Stimulated activated CD8-positive, alpha-beta memory T cell treated with anti-CD3 and anti-CD28 coated beads, Interleukin-4, amount 100 ng/mL, for 1 hour (primary cell): ENCODE data around the gene CDCP1.
"Not testable (repeated sequence)": the region's sequence is repeated elsewhere in the genome, so short reads cannot be mapped to it uniquely, and the experiment has no call there.

Source experiments
- DNase-seq, 2 donors: peaks; one replicate each; pipeline ENCODE4 v3.0.0-alpha.2; 2020; ENCODE audit warnings: low read depth in 2 of 2, low spot score in 1 of 2

Gene CDCP1

DNA sequence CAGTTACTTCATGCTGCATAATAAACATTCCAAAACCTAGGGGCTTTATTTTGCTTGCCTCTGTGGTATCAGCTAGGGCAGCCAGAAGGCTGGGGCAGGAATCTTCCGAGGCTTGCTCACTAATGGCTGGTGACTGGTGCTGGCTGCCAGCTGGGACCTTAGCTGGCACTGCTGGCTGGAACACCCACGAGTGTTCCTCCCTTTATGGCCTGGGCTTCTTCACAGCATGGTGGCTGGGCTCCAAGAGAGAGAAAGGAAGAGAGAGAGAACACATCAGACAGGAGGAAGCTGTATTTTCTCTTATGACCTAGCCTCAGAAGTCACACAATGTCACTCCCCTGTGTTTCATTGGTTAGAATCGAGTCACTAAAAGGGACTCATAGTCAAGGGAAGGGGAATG, 23.9 kb upstream of the CDCP1 start:
- DNase-seq, result no peak

DNA sequence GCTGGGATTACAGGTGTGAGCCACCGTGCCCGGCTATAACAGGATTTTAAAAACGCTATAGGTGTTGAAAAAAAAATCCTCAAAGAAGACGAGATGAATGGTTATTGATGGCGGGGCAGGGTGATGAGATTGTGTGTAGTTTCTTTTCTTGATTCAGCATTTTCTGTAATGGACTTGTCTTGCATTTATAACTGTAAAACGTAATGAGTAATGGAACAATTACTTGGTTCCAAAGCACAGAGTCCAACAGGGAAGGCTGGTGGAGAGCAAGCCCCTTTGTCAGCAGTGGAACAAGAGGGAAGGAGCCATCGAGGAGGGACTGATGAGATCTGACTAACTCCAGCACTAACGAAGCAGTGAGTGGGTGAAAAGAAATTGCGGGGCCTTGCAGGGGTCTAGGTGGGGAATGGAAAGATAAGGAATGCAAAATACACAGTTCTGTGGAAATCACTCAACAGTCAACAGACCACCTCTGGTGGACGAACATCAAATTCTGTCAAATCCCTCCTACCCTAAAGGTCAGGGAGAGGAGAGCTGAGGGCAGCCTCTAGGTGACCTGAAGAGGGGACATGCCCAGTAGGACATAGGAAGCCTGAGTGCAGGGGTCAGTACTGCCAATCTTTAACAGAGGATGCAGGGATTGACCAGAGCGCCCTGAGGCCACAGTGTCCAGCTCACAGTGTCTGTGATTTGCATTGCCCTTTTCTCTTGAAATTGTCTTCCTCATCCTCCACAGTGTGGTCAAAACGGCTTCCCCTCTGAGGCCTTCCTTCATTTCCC, 23.1 kb upstream of the CDCP1 start:
- DNase-seq, result no peak

DNA sequence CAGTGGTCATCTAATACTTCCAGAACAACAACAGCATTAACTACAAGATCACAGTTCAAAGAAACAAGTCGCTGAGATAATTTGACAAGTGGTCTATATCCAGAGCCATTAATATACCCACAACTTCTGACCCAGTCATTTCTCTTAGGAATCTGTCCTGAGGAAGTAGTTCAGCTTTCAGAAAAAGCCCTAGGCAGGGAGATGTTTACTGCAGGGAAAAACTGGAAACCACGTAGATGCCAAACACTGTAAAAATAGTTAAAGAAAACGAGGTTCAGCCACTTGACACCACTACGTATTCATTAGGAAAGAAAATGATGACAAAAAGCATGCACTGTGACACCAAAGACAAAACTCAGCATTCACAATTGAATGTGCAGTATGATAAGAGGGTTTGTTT, 22.3 kb upstream of the CDCP1 start:
- DNase-seq, result no peak

DNA sequence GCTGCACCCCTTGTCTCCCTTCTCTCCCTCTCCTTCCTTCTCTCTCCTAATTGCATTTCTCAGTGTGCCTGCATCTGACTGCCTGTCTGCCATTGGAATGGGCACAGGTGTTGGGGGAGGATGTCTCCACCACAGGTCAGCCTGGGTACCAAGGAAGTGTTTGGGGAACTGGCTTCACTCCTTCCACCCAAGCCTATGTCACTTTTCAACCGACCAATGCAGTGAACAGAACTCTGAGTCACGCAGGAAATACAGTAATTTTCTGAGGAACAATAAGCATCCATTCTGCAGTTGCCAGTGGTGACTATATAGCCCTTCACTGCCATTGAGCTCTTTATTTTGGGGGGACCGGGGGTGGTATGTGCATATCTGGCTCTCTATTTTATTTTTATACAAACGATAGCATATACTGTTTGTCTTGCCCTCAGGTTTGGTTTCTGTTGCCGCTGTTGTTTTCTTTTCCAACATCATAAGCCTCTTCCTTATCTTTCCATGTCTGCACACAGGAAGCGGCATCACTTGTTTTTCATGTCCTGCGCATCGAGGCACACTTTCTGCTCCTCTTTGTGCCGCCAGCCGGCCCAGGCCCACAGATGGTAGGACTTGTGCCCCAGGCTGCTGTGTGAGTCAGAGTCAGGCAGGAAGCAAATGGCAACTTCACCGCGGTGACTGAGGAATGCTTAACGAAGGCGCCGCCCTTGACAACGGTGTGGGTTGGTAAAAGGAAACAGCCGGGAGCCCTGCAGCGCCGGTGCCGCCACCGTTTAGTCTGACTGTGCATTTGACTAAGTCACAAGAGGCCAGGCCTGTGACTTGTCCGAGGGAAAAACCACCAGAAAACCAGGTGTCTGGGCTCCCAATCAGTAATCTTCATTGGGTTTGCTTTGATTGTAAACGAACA, 21.1 kb upstream of the CDCP1 start:
- peak; percentile 56 to 67 for DNase-seq

DNA sequence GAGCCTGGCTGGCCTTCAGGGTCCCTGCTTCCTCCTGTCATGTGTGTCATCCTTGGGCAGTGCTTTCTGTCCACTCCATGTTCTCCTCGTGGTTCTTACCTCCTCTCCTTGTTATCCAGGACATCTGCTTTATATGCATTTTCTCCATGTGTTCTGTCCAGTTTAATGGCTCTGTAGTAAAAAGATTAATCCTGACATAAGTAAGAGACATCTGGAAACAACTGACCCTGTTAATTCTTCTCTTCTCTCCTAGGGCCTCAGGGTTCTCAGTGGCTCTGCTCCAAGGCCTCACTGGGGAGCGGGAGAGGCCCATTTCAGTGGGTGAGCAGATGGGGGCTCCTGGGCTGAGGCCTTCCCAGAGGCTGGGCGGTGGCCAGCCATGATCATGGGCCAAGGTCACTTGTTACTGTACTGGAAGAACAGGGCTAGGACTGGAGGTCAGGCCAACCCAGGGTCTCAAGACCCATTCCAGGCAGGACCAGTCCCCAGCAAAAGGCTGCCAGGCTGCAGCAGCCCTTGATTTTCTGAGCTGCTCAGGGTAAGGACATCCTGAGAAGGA, 20.2 kb upstream of the CDCP1 start:
- no peak for DNase-seq

DNA sequence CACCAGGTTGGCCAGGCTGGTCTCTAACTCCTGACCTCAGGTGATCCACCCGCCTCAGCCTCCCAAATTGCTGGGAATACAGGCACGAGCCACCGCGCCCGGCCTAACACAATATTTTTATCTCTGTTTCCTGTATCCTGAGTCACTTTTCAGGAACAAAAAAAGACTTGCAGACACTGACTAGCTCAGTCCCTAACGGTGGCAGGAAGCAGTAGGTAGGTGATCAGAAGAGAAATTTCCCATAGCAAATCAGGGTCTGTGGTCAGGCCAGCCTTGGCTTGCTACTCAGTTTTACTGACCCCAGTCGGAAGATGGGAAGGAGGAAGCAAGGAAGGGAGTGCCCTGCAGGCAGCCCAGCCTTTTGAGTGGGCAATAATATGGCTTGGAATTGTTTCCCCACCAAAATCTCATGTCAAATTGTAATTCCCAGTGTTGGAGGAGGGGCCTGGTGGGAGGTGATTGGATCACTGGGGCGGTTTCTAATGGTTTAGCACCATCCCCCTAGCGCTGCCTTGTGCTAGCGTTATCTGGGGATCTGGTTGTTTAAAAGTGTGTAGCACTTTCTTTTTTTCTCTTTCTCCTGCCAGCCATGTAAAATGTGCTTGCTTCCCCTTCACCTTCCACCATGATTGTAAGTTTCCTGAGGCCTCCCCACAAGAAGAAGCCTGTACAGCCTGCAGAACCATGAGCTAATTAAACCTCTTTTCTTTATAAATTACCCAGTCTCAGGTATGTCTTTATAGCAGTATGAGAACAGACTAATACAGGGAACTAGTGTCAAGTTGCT, 19.5 kb upstream of the CDCP1 start:
- no peak for DNase-seq

DNA sequence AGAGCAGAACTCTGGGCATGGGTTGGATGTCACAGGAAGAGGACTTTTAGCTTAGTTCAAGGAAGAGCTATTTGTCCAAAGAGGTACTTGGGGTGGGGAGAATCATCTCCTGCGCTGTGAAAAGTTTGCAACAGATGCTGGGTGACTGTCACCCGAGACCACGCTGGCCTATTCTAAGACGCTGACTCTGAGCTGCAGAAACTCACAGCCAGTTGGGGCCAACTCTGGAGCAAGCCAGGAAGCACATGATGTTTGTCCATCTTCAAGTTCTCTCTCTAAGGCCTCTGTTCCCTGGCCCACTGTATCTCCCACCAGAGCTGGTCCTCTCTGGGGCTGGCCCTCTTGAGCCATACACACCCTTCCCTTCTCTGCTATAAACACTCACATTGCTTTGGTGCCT, 17.9 kb upstream of the CDCP1 start:
- DNase-seq, result no peak

DNA sequence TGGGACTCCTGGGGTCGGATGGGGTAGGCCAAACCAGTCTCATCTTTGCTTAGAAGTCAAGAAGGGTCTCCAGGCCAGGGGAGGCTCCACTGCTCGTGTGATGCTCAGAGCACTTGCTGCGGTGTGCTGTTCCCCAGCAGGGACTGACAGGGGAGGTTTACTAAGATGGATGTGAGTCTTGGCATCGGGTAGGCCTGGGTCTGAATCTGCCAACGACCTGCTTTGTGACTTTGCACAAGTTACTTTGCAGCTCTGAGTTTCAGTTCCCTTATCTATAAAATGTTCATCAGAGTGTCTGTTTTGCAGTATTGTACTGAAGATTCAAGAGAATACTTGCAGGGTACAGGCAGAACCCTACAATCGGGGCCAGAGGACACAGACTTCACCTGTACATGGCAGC, 17.3 kb upstream of the CDCP1 start:
- no peak for DNase-seq

DNA sequence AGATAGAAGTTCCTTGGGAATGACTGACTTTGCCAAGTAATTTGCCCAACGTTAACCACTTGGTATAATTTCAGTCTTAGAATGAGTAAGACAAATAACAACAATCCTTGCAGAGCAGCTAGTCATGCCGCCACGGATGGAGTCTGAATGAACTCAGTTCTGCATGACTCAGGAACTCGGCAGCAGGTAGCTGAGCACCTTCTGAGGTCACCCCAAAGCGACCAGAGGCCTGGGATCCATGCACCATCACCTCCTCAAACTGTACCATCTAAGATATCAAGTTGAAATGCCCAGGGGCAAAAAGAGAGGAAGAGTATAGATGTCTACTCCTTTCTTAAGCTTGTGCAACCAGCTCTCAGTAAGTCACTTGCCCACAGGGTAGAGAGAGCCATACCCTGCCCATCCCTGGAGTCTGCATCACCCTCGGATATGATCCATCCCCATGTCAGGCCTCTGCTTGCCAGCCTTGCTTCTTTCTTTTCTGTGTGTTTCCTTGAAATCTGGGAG, 8.5 kb upstream of the CDCP1 start:
- no peak for DNase-seq

DNA sequence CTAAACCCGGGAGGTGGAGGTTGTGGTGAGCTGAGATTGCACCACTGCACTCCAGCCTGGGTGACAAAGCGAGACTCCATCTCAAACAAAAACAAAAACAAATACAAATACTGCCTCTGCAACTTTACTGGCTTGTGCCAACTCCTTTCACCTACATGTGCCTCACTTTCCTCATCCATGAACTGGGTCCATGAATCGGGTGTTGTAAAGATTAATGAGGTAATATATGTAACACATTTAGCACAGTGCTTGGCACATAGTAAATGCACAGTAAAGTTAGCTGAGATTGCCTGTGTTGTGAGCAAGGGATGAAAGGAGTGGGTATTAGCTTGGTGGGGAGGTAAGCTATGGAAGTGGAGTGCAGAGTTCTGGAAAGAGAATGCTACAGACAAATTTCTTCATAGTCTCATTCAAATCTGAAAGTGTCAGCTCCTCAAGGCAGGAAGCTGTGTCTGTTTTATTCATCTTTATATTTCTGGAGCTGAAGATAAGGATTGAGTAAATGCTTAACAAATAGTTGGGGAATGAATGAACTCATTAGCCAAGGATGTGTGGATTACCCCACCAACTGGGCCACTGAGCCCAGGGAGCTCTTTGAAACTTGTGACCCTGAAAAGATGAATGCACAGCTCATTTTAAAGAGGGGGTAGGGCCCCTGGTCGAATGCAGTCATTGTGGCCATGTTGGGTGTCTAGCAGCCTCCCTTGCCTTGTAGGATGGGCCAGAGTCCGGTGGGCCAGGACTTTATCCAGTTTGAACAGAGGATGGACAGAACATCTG, 7.7 kb upstream of the CDCP1 start:
- DNase-seq, result no peak

DNA sequence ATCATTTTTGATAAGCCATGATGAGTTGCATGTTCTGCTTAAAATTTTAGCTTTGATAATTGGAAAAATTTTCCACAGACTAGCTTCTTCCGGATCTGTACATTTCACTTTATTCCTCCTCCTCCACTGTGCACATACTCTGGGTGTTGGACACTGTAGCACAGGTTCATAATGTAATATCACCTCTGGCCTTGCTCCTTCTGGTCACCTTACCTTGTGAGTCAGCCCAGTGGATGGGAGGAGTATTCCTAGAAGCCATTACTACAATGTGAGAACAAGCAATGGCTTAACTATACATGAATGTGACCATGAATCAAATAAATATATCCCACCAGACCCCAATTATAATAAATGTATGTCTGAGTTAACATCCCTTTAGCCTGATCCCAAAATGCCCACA, 6.1 kb upstream of the CDCP1 start:
- DNase-seq, result no peak

DNA sequence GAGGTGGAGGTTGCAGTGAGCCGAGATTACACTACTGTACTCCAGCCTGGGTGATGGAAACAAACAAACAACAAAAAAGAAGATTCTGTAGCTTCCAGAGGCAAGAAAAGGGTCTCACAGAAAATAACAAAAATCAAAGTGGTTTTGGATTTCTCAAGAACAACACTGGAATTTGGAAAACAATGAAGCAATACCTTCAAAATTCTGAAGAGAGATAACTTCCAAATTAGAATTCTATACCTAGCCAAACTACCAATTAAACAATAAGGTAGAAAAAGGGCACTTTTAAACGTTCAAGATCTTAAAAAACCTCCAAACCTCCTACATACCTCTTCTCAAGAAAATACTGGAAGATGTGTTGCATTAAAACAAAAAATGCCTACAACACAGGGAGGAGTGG, 4.9 kb upstream of the CDCP1 start:
- no peak for DNase-seq

DNA sequence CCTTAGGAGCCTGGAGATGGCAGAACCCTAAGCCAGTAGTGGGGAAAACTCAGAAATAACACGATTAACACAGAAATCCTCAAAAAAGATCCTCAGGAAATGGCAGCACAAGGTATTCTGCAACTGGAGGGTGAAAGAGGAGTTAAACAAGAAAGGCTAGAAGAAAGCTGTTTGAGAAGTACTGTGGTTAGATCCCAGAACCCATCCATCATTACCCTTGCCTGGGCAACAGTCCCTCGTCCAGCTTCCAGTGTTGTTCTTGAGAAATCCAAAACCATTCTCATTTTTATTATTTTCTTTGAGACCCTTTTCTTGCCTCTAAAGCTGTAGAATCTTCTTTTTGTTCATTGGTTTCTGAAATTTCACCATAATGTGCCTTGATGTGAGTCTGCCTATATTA, 2.7 kb upstream of the CDCP1 start:
- DNase-seq, result no peak

DNA sequence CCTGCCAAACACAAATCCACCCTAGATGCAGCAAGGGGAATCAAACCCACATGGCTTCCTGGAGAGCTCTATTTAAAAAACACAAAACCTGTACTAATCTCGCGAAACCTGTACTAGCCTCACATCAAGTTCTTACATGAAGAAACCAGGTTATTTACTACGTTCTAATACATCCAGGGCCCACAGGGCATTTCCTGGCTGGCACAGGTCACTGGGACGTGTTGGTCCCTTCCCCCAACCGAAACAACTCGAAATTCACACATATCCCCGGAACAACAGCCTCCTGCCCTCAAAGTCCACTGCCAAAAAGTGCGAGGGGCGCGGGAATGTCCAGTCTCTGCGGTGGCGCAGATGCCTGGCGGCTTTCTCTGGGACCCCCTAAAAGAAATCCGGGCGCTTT, 955 bp downstream of the CDCP1 start:
- no peak for DNase-seq

DNA sequence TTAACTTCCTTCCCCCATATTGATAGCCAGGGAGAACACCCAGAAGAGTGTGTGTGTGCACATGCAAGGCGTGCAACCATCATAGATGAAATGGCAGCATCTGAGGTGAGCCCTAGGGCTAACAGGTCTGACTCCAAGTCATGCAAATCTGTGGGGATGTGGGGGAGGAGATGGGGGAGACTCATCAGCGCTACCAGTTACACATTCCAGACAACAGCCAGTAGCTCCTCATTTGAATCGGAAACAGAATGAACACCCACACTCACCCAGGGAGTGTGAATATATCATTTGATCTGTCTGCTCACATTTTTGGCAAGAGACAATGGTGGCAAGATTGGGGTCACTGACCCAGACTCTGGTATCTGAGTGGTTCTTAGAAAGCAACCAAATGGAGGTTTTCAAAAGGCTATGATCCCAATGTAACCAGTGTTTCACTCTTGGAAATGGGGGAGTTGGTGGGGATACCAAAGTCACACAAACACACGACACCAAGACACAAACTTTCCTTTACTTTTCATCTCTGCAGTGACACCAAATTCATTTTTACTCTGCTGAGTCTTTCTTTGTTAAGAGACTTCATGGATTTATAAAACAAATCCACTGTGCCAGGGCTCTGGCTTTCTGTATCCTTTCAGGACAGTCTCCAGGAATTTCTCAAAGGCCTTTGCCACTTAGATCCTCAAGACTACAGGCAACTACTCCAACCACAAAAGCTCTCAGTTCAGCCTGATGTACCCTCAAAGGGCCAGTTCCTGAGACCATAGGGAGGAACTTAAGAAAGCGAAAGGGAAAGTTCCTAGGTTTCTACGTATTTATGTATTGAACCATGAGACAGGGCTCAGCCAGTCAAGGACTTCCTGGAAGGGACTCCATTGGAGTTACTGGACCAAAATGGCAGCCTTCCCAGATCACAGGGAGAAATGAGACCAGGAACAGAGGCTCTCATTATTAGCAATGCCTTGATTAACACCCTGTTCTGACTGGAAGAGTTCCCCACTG, 2.2 kb downstream of the CDCP1 start:
- DNase-seq, result no peak

DNA sequence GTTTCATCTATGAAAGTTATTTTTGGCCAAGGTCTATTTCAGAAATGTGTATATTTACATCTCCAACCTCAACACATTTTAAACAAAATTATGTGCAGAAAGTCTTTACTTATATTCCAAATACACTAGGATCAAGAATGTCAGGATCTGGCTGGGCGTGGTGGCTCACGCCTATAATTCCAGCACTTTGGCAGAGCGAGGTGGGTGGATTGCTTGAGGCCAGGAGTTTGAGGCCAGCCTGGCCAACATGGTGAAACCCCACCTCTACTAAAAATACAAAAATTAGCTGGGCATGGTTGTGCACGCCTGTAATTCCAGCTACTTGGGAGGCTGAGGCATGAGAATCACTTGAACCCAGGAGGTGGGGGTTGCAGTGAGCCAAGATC, 5.4 kb downstream of the CDCP1 start:
- DNase-seq, result not testable (repeated sequence)

DNA sequence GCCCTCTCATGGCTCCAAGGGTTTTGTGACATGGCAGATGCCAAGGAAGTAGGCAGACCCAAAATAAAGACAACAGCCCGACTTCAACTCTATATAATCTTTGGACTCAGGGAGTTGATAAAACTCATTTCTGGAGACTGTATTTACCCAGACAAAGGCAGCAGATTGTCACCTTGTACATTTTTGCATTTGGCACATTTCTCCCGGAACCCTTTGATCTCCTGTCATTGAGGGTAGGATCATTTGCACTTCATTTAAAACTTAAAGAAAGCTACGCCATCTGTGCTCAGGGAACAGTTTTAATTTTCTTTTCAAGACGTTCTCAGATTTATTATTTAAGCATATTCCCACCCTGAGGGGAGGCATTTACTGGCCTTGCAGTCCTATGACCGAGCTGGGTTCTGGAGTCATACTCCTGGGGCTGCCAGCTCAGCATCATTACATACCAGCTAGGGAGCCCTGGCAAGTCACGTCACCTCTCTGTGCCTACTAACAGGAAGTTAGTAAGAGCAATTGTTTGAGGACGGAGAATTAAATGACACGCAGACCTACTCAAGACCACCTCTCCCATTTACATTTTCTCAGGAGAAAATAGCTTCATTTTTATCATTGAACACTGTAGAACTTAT, 5.9 kb downstream of the CDCP1 start:
- DNase-seq, result no peak

DNA sequence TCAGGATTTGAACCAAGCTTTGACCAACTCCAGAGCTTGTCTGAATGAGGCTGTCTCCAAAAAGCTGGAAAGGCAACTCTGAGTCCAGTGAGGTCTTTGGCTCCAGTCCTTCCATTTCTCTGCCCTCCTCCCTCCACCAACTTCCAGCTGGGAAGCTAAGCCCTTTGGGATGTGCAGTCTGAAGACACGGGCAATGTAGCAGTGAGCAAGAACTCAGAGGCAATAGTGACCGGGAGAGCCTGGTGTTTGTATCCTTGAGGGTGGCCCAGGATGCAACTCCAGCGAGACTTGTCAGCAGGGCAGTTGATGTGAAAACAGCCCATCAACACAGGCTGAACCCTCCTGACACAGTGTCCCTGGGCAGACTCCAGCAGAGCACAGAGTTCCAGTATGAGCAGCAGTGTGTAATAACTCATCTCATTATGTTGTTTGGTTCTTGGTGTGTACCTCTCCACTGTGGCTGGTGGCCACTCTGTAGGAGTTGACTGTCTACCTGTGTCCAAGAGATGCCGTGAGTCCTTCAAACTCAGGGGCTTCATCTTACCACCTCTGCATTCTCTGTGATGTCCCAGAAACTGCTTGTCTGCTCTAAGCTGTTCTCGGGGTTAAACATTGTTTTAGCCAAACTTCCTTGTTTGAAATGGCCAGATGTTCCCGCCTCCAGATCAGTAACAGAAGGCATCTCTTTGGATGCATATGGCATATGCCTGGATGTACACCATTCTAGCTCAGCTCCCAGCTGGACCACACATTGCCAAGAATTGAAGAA, 6.6 kb downstream of the CDCP1 start:
- no peak for DNase-seq
